ENCODE measurements around the gene GGNBP2.

Gene GGNBP2

GRCh38 chr17:36514856-36515255, 29.9 kb upstream of the GGNBP2 start:
- DNase-seq (ENCODE audit: low read depth in 2 of 2): no peak

GRCh38 chr17:36515837-36516236, 28.9 kb upstream of the GGNBP2 start:
- no peak for DNase-seq (ENCODE audit: low read depth in 2 of 2)

- DNase-seq (ENCODE audit: low read depth in 2 of 2): no peak
Measured at GRCh38 chr17:36523113-36523512, 21.6 kb upstream of the GGNBP2 start.

- no peak for DNase-seq (ENCODE audit: low read depth in 2 of 2)
Measured at GRCh38 chr17:36524428-36524876, 20.3 kb upstream of the GGNBP2 start.

- DNase-seq (ENCODE audit: low read depth in 2 of 2): no peak
Measured at GRCh38 chr17:36525113-36525512, 19.6 kb upstream of the GGNBP2 start.

- no peak for DNase-seq (ENCODE audit: low read depth in 2 of 2)
Measured at GRCh38 chr17:36525888-36526287, 18.8 kb upstream of the GGNBP2 start.

GRCh38 chr17:36527621-36528250, 17.0 kb upstream of the GGNBP2 start:
- no peak for DNase-seq (ENCODE audit: low read depth in 2 of 2)

- no peak for DNase-seq (ENCODE audit: low read depth in 2 of 2)
Measured at GRCh38 chr17:36529121-36529520, 15.6 kb upstream of the GGNBP2 start.

GRCh38 chr17:36532435-36532975, 12.2 kb upstream of the GGNBP2 start:
- no peak for DNase-seq (ENCODE audit: low read depth in 2 of 2)

GRCh38 chr17:36533935-36534839, 10.5 kb upstream of the GGNBP2 start:
- DNase-seq (ENCODE audit: low read depth in 2 of 2): peak; percentile 38 to 46

- peak; percentile 82 to 88 for DNase-seq (ENCODE audit: low read depth in 2 of 2)
Measured at GRCh38 chr17:36534840-36535668, 9.7 kb upstream of the GGNBP2 start, which contains the start of the genes MYO19 and PIGW. MYO19 (minus strand) TSS chr17:36534868; CDS start chr17:36532538, 2,330 bp downstream. PIGW (plus strand) TSS chr17:36534987; CDS start chr17:36537102, 2,115 bp downstream.

GRCh38 chr17:36535669-36536081, 9.0 kb upstream of the GGNBP2 start:
- no peak for DNase-seq (ENCODE audit: low read depth in 2 of 2)

- DNase-seq (ENCODE audit: low read depth in 2 of 2): no peak
Measured at GRCh38 chr17:36540696-36541095, 4.0 kb upstream of the GGNBP2 start.

- DNase-seq (ENCODE audit: low read depth in 2 of 2): no peak
Measured at GRCh38 chr17:36542755-36543154, 2.0 kb upstream of the GGNBP2 start.

GRCh38 chr17:36544044-36544306, 744 bp upstream of the GGNBP2 start:
- peak in 1 of 2 donors; percentile 16 for DNase-seq (ENCODE audit: low read depth in 2 of 2)

- no peak for DNase-seq (ENCODE audit: low read depth in 2 of 2)
Measured at GRCh38 chr17:36545077-36545464, 352 bp downstream of the GGNBP2 start.

GRCh38 chr17:36545465-36546417, 1.0 kb downstream of the GGNBP2 start:
- peak; percentile 95 for DNase-seq (ENCODE audit: low read depth in 2 of 2)

GRCh38 chr17:36546418-36547093, 1.8 kb downstream of the GGNBP2 start:
- DNase-seq (ENCODE audit: low read depth in 2 of 2): no peak

- DNase-seq (ENCODE audit: low read depth in 2 of 2): no peak
Measured at GRCh38 chr17:36547776-36548175, 3.1 kb downstream of the GGNBP2 start.
